T-cell (primary cell): ENCODE results near the gene FAM187B. TPM values are rescaled to one million over a fixed set of nuclear protein-coding genes. Genes with fewer than 3 reads are reported as not detected.
A peak's percentile ranks its signal among the peaks of the same experiment; 100 is the strongest.

ENCODE experiments used
- ATAC-seq, 4 experiments: fragments of 200-7000 bp in 3 of 4; fragments of 150-1000 bp in 1 of 4; cut with Tn5 transposase; replicated peaks in 1 of 4; 1 replicate in 3 of 4; 2 replicates in 1 of 4; pipeline ENCODE4 v1.10.0; 2021; ENCODE audit warnings: moderate library complexity in 3 of 4, mild to moderate bottlenecking in 2 of 4, moderate number of reproducible peaks in 1 of 4
- CTCF ChIA-PET, 2 donors: fragments of 300-600 bp; sonication (Branson Sonifier 250); formaldehyde crosslinking; loops; one replicate each; lab custom pipeline; 2022; ENCODE audit warnings: antibody characterized with exemption in 2 of 2; lab: Charles Lee
- POLR2A ChIA-PET, 2 donors: fragments of 300-600 bp; sonication (Branson Sonifier 250); formaldehyde crosslinking; loops; one replicate each; lab custom pipeline; 2022; ENCODE audit warnings: antibody characterized with exemption in 2 of 2; lab: Charles Lee
- DNase-seq, 35 experiments: peaks; one replicate each; pipeline versions ENCODE4 v3.0.0 to v3.0.0-alpha.2; 2013 to 2023
- H3K27ac ChIP-seq: one replicate; pipeline ENCODE4 v1.5.1; 2013; ENCODE audit warnings: low read length
- H3K27me3 ChIP-seq, 2 experiments: replicated peaks in 1 of 2; 1 replicate in 1 of 2; 2 replicates in 1 of 2; pipeline versions ENCODE4 v1.6.1 to v1.7.0; 2013; ENCODE audit warnings: low read length in 1 of 2, mixed read lengths in 1 of 2; ENCODE audit not compliant: control insufficient read depth in 2 of 2, insufficient read depth in 2 of 2; ENCODE audit errors: extremely low read depth in 1 of 2
- H3K36me3 ChIP-seq, 2 donors: 1 replicate in 1 of 2; 2 replicates in 1 of 2; pipeline versions ENCODE4 v1.6.1 to v1.7.0; 2013; ENCODE audit warnings: low read length in 1 of 2; ENCODE audit not compliant: control insufficient read depth in 2 of 2, insufficient read depth in 1 of 2; ENCODE audit errors: extremely low read depth in 1 of 2
- H3K4me1 ChIP-seq, 2 experiments: 1 replicate in 1 of 2; 2 replicates in 1 of 2; pipeline versions ENCODE4 v1.6.1 to v1.7.0; 2013; ENCODE audit warnings: low read length in 2 of 2, mixed read lengths in 1 of 2; ENCODE audit not compliant: insufficient read depth in 2 of 2, control insufficient read depth in 1 of 2; ENCODE audit errors: extremely low read depth in 1 of 2
- H3K4me3 ChIP-seq, 2 donors: 1 replicate in 1 of 2; 2 replicates in 1 of 2; pipeline versions ENCODE4 v1.5.1 to v1.7.0; 2013; ENCODE audit warnings: mild to moderate bottlenecking in 2 of 2, low read length in 1 of 2, moderate library complexity in 1 of 2; ENCODE audit not compliant: control insufficient read depth in 1 of 2; ENCODE audit errors: extremely low read depth in 1 of 2
- H3K9me3 ChIP-seq: 2 replicates; pipeline ENCODE4 v1.7.0; 2013
- H3K27ac Mint-ChIP-seq, 2 donors: one replicate each; pipeline ENCODE4 v1.8.0; 2020 to 2021; ENCODE audit warnings: mild to moderate bottlenecking in 2 of 2, mixed read lengths in 2 of 2
- H3K27me3 Mint-ChIP-seq, 2 donors: one replicate each; pipeline ENCODE4 v1.8.0; 2021 to 2022; ENCODE audit warnings: mixed read lengths in 2 of 2
- H3K36me3 Mint-ChIP-seq: one replicate; pipeline ENCODE4 v1.8.0; 2021; ENCODE audit warnings: mixed read lengths
- H3K4me1 Mint-ChIP-seq, 3 donors: one replicate each; pipeline ENCODE4 v1.8.0; 2020 to 2022; ENCODE audit warnings: mixed read lengths in 3 of 3, mild to moderate bottlenecking in 1 of 3
- H3K4me3 Mint-ChIP-seq, 3 donors: one replicate each; pipeline ENCODE4 v1.8.0; 2020 to 2022; ENCODE audit warnings: mild to moderate bottlenecking in 3 of 3, mixed read lengths in 3 of 3, moderate library complexity in 3 of 3
- H3K9me3 Mint-ChIP-seq, 3 donors: one replicate each; pipeline ENCODE4 v1.8.0; 2020 to 2022; ENCODE audit warnings: mixed read lengths in 3 of 3
- WGBS: methylation state at CpG from one replicate; pipeline ENCODE4 v1.1.5; 2013; ENCODE audit warnings: missing lambda C conversion rate; ENCODE audit not compliant: insufficient coverage; 5-methylcytosine and 5-hydroxymethylcytosine counted together
- total RNA-seq, 35 experiments: library from RNA in 6 of 35; stranded (reverse) in 6 of 35; fragments of 120-200 nt in 1 of 35; gene quantifications; one replicate each; pipeline versions ENCODE4 v1.2.1 to v1.2.4 and lab custom pipeline; 2013 to 2026

FAM187B gene
- total RNA-seq, 5 donors from 2014 or later (not counting 1 experiment from before 2014, with no cell fraction given): not detected

DNA sequence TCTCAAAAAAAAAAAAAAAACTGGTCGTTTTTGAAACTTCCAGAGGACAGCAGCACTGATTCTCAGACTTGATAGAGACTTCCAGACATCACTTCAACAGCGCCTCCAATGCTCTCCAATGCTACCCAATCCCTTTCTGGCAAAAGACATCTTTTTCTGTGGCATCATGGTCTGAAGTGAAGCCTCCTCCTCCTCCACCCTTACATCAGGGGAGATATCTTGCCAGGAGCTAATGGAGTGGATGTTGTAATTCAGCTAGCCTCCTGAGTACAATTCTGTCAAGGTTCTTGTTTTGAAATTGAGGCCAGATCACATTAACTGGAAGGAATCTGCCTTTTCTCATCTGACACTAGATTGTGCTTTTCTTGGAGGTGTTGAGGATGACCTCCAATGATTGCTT is 49.8 kb downstream of the FAM187B start:
- no peak for ATAC-seq
- no peaks in the 10 kb centered on the region for H3K27me3 Mint-ChIP-seq
- Histone ChIP-seq H3K4me1 (peaks cover 15 to 19% of the 10 kb centered on the region in 2 experiments), H3K4me3 (no peak overlapping the region), H3K27ac (no peak overlapping the region), H3K9me3 (no peaks in the 10 kb centered on the region), H3K36me3 (peaks cover 0 to 5% of the 10 kb centered on the region in 2 donors), H3K27me3 (no peaks in the 10 kb centered on the region)
- ChIA-PET POLR2A (no interaction called here), CTCF (no interaction called here)
- H3K36me3 Mint-ChIP-seq: peaks cover 5% of the 10 kb centered on the region
- H3K4me3 Mint-ChIP-seq: no peak overlapping the region
- WGBS: 88% methylated on average over 2 of the region's 2 CpGs
- DNase-seq: no peak
- no peak overlapping the region for H3K27ac Mint-ChIP-seq
- peaks cover 36 to 56% (median 56%) of the 10 kb centered on the region in 3 donors for H3K4me1 Mint-ChIP-seq
- H3K9me3 Mint-ChIP-seq: peaks cover 0 to 6% (median 4%) of the 10 kb centered on the region in 3 donors

DNA sequence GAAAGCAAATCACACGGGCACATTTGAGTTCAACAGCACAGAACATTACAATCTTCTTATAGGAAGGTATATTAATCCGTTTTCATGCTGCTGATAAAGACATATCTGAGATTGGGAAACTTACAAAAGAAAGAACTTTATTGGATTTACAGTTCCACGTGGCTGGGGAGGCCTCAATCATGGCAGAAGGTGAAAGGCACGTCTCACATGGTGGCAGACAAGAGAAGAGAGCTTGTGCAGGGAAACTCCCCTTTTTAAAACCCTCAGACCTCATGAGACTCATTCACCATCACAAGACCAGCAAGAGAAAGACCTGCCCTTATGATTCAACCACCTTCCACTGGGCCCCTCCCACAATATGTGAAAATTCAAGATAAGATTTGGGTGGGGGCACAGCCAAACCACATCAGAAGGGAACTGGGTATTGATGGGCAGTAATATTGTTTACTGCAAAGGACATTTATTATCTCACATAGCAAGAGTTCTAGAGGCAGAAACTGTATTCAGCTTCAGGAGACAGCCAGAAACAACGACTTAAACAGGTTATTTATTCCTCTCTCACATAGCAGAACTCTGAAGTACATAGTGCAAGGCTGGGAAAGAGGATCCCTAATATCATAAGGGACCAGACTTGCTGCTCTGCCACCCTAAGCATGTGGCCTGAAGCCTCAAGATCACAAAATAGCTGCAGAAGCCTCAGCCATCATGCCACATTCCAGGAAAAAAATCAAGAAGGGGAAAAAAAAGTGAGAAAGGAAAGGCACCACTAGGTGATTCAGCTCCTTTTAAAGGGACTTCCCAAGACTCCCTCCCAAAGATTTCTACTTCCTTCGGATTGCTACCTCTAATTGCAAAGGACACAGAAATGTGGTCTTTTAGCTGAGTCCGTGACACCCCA is 50.9 kb downstream of the FAM187B start:
- H3K36me3 ChIP-seq: peaks cover 0 to 5% of the 10 kb centered on the region in 2 donors
- Mint-ChIP-seq H3K27me3 (no peaks in the 10 kb centered on the region), H3K27ac (peak overlapping the region in 1 of 2 donors; percentile 9), H3K9me3 (peaks cover 0 to 6% (median 4%) of the 10 kb centered on the region in 3 donors), H3K4me3 (no peak overlapping the region), H3K4me1 (peaks cover 43 to 63% (median 61%) of the 10 kb centered on the region in 3 donors), H3K36me3 (peaks cover 5% of the 10 kb centered on the region)
- no peaks in the 10 kb centered on the region for H3K27me3 ChIP-seq
- H3K4me3 ChIP-seq: no peak overlapping the region
- no CpG with 5 or more reads among the region's 7 CpGs for WGBS
- H3K9me3 ChIP-seq: no peaks in the 10 kb centered on the region
- DNase-seq (no peak), ATAC-seq (no peak)
- peaks cover 19% of the 10 kb centered on the region in 2 experiments for H3K4me1 ChIP-seq
- CTCF ChIA-PET: no interaction called here
- H3K27ac ChIP-seq: no peak overlapping the region
- POLR2A ChIA-PET: interaction anchor here in 1 of 2 donors (0.5 to 0.6 kb wide), 2 partner anchors 63 to 110 kb away, joined by 3 read pairs; no protein-coding TSS in a partner anchor

GRCh38 chr19:35176181-35176570 is 52.4 kb downstream of the FAM187B start:
- no peak for ATAC-seq
- H3K4me1 ChIP-seq: peaks cover 19 to 30% of the 10 kb centered on the region in 2 experiments

More at GRCh38 chr19:35176181-35176570, 52.4 kb downstream of the FAM187B start:
- Histone ChIP-seq H3K27me3 (no peaks in the 10 kb centered on the region), H3K36me3 (peaks cover 0 to 5% of the 10 kb centered on the region in 2 donors), H3K9me3 (no peaks in the 10 kb centered on the region), H3K27ac (no peak overlapping the region), H3K4me3 (no peak overlapping the region)
- H3K4me3 Mint-ChIP-seq: no peak overlapping the region
- H3K27me3 Mint-ChIP-seq: no peaks in the 10 kb centered on the region
- peaks cover 5% of the 10 kb centered on the region for H3K36me3 Mint-ChIP-seq
- WGBS: 92% methylated on average over 2 of the region's 3 CpGs
- ChIA-PET POLR2A (no interaction called here), CTCF (no interaction called here)
- H3K4me1 Mint-ChIP-seq: peaks cover 56 to 70% (median 69%) of the 10 kb centered on the region in 3 donors
- H3K9me3 Mint-ChIP-seq: peaks cover 0 to 6% (median 4%) of the 10 kb centered on the region in 3 donors
- peak overlapping the region; percentile 49 to 60 for H3K27ac Mint-ChIP-seq
- DNase-seq: no peak

Other genes starting within 250 kb of the FAM187B start
- gene GRAMD1A, start 228.4 kb downstream of the FAM187B start, total RNA-seq: 100 to 1,000 TPM; 189 to 318 (median 227) TPM
- 1 to 10 TPM; 1.1 to 4.3 (median 3.7) TPM for gene SCN1B, start 198.3 kb downstream of the FAM187B start, total RNA-seq
- under 1 TPM in 3 of 5 donors, not detected in 2; 0.41 to 0.51 (median 0.46) TPM for gene HPN, start 187.0 kb downstream of the FAM187B start, total RNA-seq
- gene FXYD3, start 112.9 kb downstream of the FAM187B start, total RNA-seq: 1 to 10 TPM in 1 of 5 donors, under 1 TPM in 1, not detected in 3; 0.79 to 1.1 TPM
- 1 to 10 TPM in 1 of 5 donors, under 1 TPM in 4; 0.15 to 1.1 (median 0.89) TPM for gene LGI4, start 93.7 kb downstream of the FAM187B start, total RNA-seq
- gene FXYD1, start 89.9 kb downstream of the FAM187B start, total RNA-seq: 1 to 10 TPM in 4 of 5 donors, under 1 TPM in 1; 0.70 to 7.7 (median 4.8) TPM
- 10 to 100 TPM in 4 of 5 donors, 1 to 10 TPM in 1; 8.8 to 24.0 (median 12.6) TPM for gene FXYD7, start 85.5 kb downstream of the FAM187B start, total RNA-seq
- gene FXYD5, start 74.0 kb downstream of the FAM187B start, total RNA-seq: 100 to 1,000 TPM; 440 to 616 (median 504) TPM
- gene LSR, start 20.3 kb upstream of the FAM187B start, total RNA-seq: 10 to 100 TPM; 36.8 to 64.9 (median 57.4) TPM
- 100 to 1,000 TPM; 207 to 255 (median 249) TPM for gene USF2, start 40.2 kb upstream of the FAM187B start, total RNA-seq
- 1 to 10 TPM in 4 of 5 donors, under 1 TPM in 1; 0.65 to 1.9 (median 1.1) TPM for gene HAMP, start 53.8 kb upstream of the FAM187B start, total RNA-seq
- under 1 TPM in 2 of 5 donors, not detected in 3; 0.16 to 0.19 TPM for gene MAG, start 63.4 kb upstream of the FAM187B start, total RNA-seq
- 10 to 100 TPM in 1 of 5 donors, 1 to 10 TPM in 4; 6.6 to 25.7 (median 8.7) TPM for gene CD22, start 100.4 kb upstream of the FAM187B start, total RNA-seq
- under 1 TPM in 2 of 5 donors, not detected in 3; 0.21 to 0.35 TPM for gene FFAR1, start 119.2 kb upstream of the FAM187B start, total RNA-seq
- gene FFAR3, start 129.7 kb upstream of the FAM187B start, total RNA-seq: under 1 TPM in 1 of 5 donors, not detected in 4; 0.47 TPM
- gene GPR42, start 142.3 kb upstream of the FAM187B start, total RNA-seq: not detected
- gene FFAR2, start 219.5 kb upstream of the FAM187B start, total RNA-seq: not detected